A549 treated with AZD9567 at 1 μM for 4 hours (cell line): ENCODE results near the gene KRT24. TPM values are rescaled to one million over a fixed set of nuclear protein-coding genes. Genes with fewer than 3 reads are reported as not detected.

ENCODE experiments used
- total RNA-seq: library from RNA; stranded (reverse); fragments of 200-300 nt; extraction: Qiagen RNA extraction; gene quantifications from 5 replicates; pipeline ENCODE4 v1.2.3, GENCODE V29; 2022; ENCODE audit not compliant: insufficient read depth

KRT24 gene
- total RNA-seq: not detected in 5 replicates

GRCh38 chr17:40703652-40704051 is at the start of gene KRT24:
KRT24 (minus strand) TSS chr17:40703752; CDS start chr17:40703693, 59 bp downstream.

GRCh38 chr17:40664582-40665333 is 38.8 kb downstream of the KRT24 start, which contains the start of gene KRT222:
KRT222 (minus strand) TSS chr17:40665177; CDS start chr17:40665099, 78 bp downstream.

Other genes starting within 250 kb of the KRT24 start
- gene TNS4, start 202.1 kb downstream of the KRT24 start, total RNA-seq: 146 to 216 TPM (median 192 TPM) in 5 replicates
- gene CCR7, start 138.3 kb downstream of the KRT24 start, total RNA-seq: 0.68 to 0.89 TPM (median 0.81 TPM) in 4 of 5 replicates, not detected in the other
- 98.4 to 106 TPM (median 105 TPM) in 5 replicates for gene SMARCE1, start 55.9 kb downstream of the KRT24 start, total RNA-seq
- gene KRT222, start 38.6 kb downstream of the KRT24 start, total RNA-seq: 0.21 to 0.65 TPM (median 0.38 TPM) in 4 of 5 replicates, not detected in the other
- not detected in 5 replicates for gene KRT25, start 51.6 kb upstream of the KRT24 start, total RNA-seq
- not detected in 5 replicates for gene KRT26, start 68.4 kb upstream of the KRT24 start, total RNA-seq
- gene KRT27, start 78.8 kb upstream of the KRT24 start, total RNA-seq: 0.12 TPM in 1 of 5 replicates, not detected in the others
- not detected in 5 replicates for gene KRT28, start 96.2 kb upstream of the KRT24 start, total RNA-seq
- 51.8 to 115 TPM (median 108 TPM) in 5 replicates for gene KRT10, start 118.9 kb upstream of the KRT24 start, total RNA-seq
- not detected in 5 replicates for gene KRT12, start 163.5 kb upstream of the KRT24 start, total RNA-seq
- gene KRT20, start 181.5 kb upstream of the KRT24 start, total RNA-seq: 0.23 to 0.42 TPM (median 0.35 TPM) in 4 of 5 replicates, not detected in the other
- gene KRT23, start 233.9 kb upstream of the KRT24 start, total RNA-seq: 0.07 to 0.26 TPM (median 0.07 TPM) in 3 of 5 replicates, not detected in the others